ENCODE measurements around the gene MAP2K3.

The MAP2K3 gene

GRCh38 chr17:21352221-21352980 lies 67.9 kb downstream of the MAP2K3 start (continued):
- TF ChIP-seq, protein P1, sequence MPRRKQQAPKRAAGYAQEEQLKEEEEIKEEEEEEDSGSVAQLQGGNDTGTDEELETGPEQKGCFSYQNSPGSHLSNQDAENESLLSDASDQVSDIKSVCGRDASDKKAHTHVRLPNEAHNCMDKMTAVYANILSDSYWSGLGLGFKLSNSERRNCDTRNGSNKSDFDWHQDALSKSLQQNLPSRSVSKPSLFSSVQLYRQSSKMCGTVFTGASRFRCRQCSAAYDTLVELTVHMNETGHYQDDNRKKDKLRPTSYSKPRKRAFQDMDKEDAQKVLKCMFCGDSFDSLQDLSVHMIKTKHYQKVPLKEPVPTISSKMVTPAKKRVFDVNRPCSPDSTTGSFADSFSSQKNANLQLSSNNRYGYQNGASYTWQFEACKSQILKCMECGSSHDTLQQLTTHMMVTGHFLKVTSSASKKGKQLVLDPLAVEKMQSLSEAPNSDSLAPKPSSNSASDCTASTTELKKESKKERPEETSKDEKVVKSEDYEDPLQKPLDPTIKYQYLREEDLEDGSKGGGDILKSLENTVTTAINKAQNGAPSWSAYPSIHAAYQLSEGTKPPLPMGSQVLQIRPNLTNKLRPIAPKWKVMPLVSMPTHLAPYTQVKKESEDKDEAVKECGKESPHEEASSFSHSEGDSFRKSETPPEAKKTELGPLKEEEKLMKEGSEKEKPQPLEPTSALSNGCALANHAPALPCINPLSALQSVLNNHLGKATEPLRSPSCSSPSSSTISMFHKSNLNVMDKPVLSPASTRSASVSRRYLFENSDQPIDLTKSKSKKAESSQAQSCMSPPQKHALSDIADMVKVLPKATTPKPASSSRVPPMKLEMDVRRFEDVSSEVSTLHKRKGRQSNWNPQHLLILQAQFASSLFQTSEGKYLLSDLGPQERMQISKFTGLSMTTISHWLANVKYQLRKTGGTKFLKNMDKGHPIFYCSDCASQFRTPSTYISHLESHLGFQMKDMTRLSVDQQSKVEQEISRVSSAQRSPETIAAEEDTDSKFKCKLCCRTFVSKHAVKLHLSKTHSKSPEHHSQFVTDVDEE (CRISPR knock-in tag; IDR thresholded peaks at IDR 0.05): no peak
- TF ChIP-seq ZC3H10 (CRISPR knock-in tag; IDR thresholded peaks at IDR 0.05) (no peak), TOX (CRISPR knock-in tag; IDR thresholded peaks at IDR 0.05; ENCODE audit: borderline replicate concordance) (no peak)

DNA sequence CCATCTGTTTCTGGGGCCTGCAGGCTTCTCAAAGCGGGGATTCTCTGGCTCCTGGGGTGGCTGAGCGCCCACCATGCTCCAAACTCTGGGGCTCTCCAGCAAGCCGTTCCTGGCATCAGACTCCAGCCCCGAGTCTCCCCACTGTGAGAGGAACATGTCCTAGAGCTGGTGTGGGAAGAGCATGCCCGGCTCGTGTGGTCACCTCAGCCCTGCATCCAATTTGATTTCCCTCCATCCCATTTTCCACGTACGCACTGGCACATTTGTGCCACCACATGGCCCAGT lies 68.4 kb downstream of the MAP2K3 start:
- TF ChIP-seq PATZ1 (CRISPR knock-in tag; IDR thresholded peaks at IDR 0.05; ENCODE audit: borderline replicate concordance) (no peak), ISL1 (CRISPR knock-in tag; IDR thresholded peaks at IDR 0.05) (no peak), POU6F1 (CRISPR knock-in tag; IDR thresholded peaks at IDR 0.05; ENCODE audit: borderline replicate concordance, low read depth) (no peak), ZNF8 (CRISPR knock-in tag; IDR thresholded peaks at IDR 0.05) (no peak), TCF4 (CRISPR knock-in tag; IDR thresholded peaks at IDR 0.05; ENCODE audit: borderline replicate concordance) (no peak), ZC3H10 (CRISPR knock-in tag; IDR thresholded peaks at IDR 0.05) (no peak)
- no peak for ATAC-seq

GRCh38 chr17:21353326-21354010 lies 69.0 kb downstream of the MAP2K3 start:
- ATAC-seq: no peak
- TF ChIP-seq TOX (CRISPR knock-in tag; IDR thresholded peaks at IDR 0.05; ENCODE audit: borderline replicate concordance): no peak
- no peak for TF ChIP-seq PATZ1 (CRISPR knock-in tag; IDR thresholded peaks at IDR 0.05; ENCODE audit: borderline replicate concordance)
- no peak for TF ChIP-seq ESRRG (CRISPR knock-in tag; IDR thresholded peaks at IDR 0.05)
- TF ChIP-seq CSDC2 (CRISPR knock-in tag; IDR thresholded peaks at IDR 0.05): no peak
- no peak for TF ChIP-seq PPARA (CRISPR knock-in tag; IDR thresholded peaks at IDR 0.05; ENCODE audit: borderline replicate concordance)
- no peak for TF ChIP-seq ZNF70 (CRISPR knock-in tag; IDR thresholded peaks at IDR 0.05)
- TF ChIP-seq GLIS3 (CRISPR knock-in tag; IDR thresholded peaks at IDR 0.05): no peak
- no peak for TF ChIP-seq CSRNP3 (CRISPR knock-in tag; IDR thresholded peaks at IDR 0.05)
- TF ChIP-seq BACH2 (CRISPR knock-in tag; IDR thresholded peaks at IDR 0.05; ENCODE audit: borderline replicate concordance): no peak
- TF ChIP-seq ISL1 (CRISPR knock-in tag; IDR thresholded peaks at IDR 0.05): no peak
- TF ChIP-seq RARB (CRISPR knock-in tag; IDR thresholded peaks at IDR 0.05): no peak
- TF ChIP-seq, protein P1 (CRISPR knock-in tag; IDR thresholded peaks at IDR 0.05): no peak
- TF ChIP-seq POU6F1 (CRISPR knock-in tag; IDR thresholded peaks at IDR 0.05; ENCODE audit: borderline replicate concordance, low read depth): no peak
- no peak for TF ChIP-seq ZFP30 (CRISPR knock-in tag; IDR thresholded peaks at IDR 0.05)
- TF ChIP-seq ZC3H10 (CRISPR knock-in tag; IDR thresholded peaks at IDR 0.05): no peak
